Endothelial cell of umbilical vein (primary cell): Measurements from ENCODE around the gene TAS1R3. TPM values are rescaled to one million over a fixed set of nuclear protein-coding genes. Genes with fewer than 3 reads are reported as not detected.

ENCODE experiments used
- BruUV-seq: library from RNA; stranded (reverse); fragments of 400-500 nt; replicated peaks from 2 replicates; lab custom pipeline; 2021; lab: Mats Ljungman, UMichigan
- CTCF ChIA-PET: fragments of 300-600, 350-600 bp; sonication (Branson Sonifier 250); formaldehyde crosslinking; loops from one replicate; lab custom pipeline; 2021; ENCODE audit warnings: antibody characterized with exemption, inconsistent platforms; lab: Charles Lee
- POLR2A ChIA-PET: fragments of 300-600, 350-600 bp; sonication (Branson Sonifier 250); formaldehyde crosslinking; loops from one replicate; lab custom pipeline; 2021; ENCODE audit warnings: antibody characterized with exemption, inconsistent platforms; lab: Charles Lee
- DNase-seq: peaks from one replicate; pipeline ENCODE4 v3.0.0-alpha.2; 2011; ENCODE audit warnings: low read depth, low spot score
- FAIRE-seq: peaks from 2 replicates; lab custom pipeline; 2011; peaks lifted over from hg19 to GRCh38; lab: Jason Lieb, UNC
- H2AFZ ChIP-seq: 2 replicates; pipeline ENCODE4 v1.6.0; 2012; ENCODE audit warnings: low read depth, low read length, control low read depth, inconsistent platforms
- H3K27ac ChIP-seq: 2 replicates; pipeline ENCODE4 v1.5.1; 2011; ENCODE audit warnings: low read depth, mild to moderate bottlenecking, control low read depth, low read length, moderate library complexity; ENCODE audit not compliant: insufficient read depth
- H3K27me3 ChIP-seq, 2 experiments: 2 replicates each; pipeline versions ENCODE4 v1.6.0 to v1.6.1; 2011; ENCODE audit warnings: low read length in 2 of 2, mixed read lengths in 1 of 2; ENCODE audit not compliant: control insufficient read depth in 2 of 2, insufficient read depth in 2 of 2
- H3K36me3 ChIP-seq, 2 experiments: 2 replicates in 1 of 2; 3 replicates in 1 of 2; pipeline ENCODE4 v1.5.1; 2011; ENCODE audit warnings: low read length in 2 of 2, mild to moderate bottlenecking in 1 of 2, moderate library complexity in 1 of 2; ENCODE audit not compliant: control insufficient read depth in 2 of 2, insufficient read depth in 2 of 2; ENCODE audit errors: extremely low read depth in 1 of 2
- H3K4me1 ChIP-seq: 3 replicates; pipeline ENCODE4 v1.5.1; 2011; ENCODE audit warnings: mild to moderate bottlenecking, low read length; ENCODE audit not compliant: control insufficient read depth, insufficient read depth; ENCODE audit errors: extremely low read depth
- H3K4me2 ChIP-seq: 2 replicates; pipeline ENCODE4 v1.6.1; 2011; ENCODE audit warnings: low read length, control low read depth, mixed read lengths; ENCODE audit not compliant: insufficient read depth
- H3K4me3 ChIP-seq, 3 experiments: fragments of 200-600 bp in 1 of 3; sonication (generic), shearing (Covaris generic) in 1 of 3; replicated peaks in 1 of 3; 2 replicates each; pipeline ENCODE4 v1.5.1; 2011 to 2016; ENCODE audit warnings: control low read depth in 3 of 3, low read length in 3 of 3, mild to moderate bottlenecking in 2 of 3, inconsistent platforms in 1 of 3, low read depth in 1 of 3, moderate library complexity in 1 of 3; ENCODE audit not compliant: insufficient read depth in 1 of 3
- H3K79me2 ChIP-seq: 2 replicates; pipeline ENCODE4 v1.6.0; 2012; ENCODE audit warnings: low read length, inconsistent platforms; ENCODE audit not compliant: control insufficient read depth, insufficient read depth
- H3K9ac ChIP-seq: replicated peaks from 2 replicates; pipeline ENCODE3; 2011; ENCODE audit warnings: low read length, control low read depth; ENCODE audit not compliant: insufficient read depth; ENCODE audit errors: extremely low read depth
- H3K9me1 ChIP-seq: replicated peaks from 3 replicates; pipeline ENCODE4 v1.6.0; 2011; ENCODE audit warnings: mild to moderate bottlenecking, low read length; ENCODE audit not compliant: control insufficient read depth, insufficient read depth; ENCODE audit errors: extremely low read depth
- H3K9me3 ChIP-seq: replicated peaks from 2 replicates; pipeline ENCODE4 v1.5.1; 2012; ENCODE audit warnings: low read length, inconsistent platforms; ENCODE audit not compliant: control insufficient read depth, insufficient read depth
- H4K20me1 ChIP-seq: replicated peaks from 2 replicates; pipeline ENCODE3; 2011; ENCODE audit warnings: mild to moderate bottlenecking, low read length; ENCODE audit not compliant: control insufficient read depth, insufficient read depth; ENCODE audit errors: extremely low read depth
- EZH2 ChIP-seq: IDR thresholded peaks from 2 replicates; pipeline ENCODE4 v1.6.1; 2012; ENCODE audit warnings: borderline replicate concordance, low read depth, mild to moderate bottlenecking, moderate library complexity, low read length, inconsistent platforms; ENCODE audit not compliant: severe bottlenecking
- FOS ChIP-seq: IDR thresholded peaks from 2 replicates; pipeline ENCODE4 v1.6.1; 2011; ENCODE audit warnings: mild to moderate bottlenecking, low read length, moderate library complexity, borderline replicate concordance; ENCODE audit not compliant: insufficient read depth
- GATA2 ChIP-seq: IDR thresholded peaks from 2 replicates; pipeline ENCODE4 v1.7.0; 2011; ENCODE audit warnings: low read depth, mild to moderate bottlenecking, moderate library complexity, mixed read lengths, low read length; ENCODE audit not compliant: insufficient read length, insufficient read depth
- JUN ChIP-seq: IDR thresholded peaks from 2 replicates; pipeline ENCODE4 v1.6.1; 2011; ENCODE audit warnings: borderline replicate concordance, low read depth; ENCODE audit not compliant: insufficient read length, insufficient read depth
- MYC ChIP-seq: IDR thresholded peaks from one replicate; pipeline ENCODE4 v1.6.1; 2011; ENCODE audit warnings: mild to moderate bottlenecking, low read depth, low read length
- POLR2A ChIP-seq: IDR thresholded peaks from 2 replicates; pipeline ENCODE4 v1.6.1; 2012; ENCODE audit warnings: low read depth, mild to moderate bottlenecking, control low read depth, low read length
- POLR2AphosphoS5 ChIP-seq: IDR thresholded peaks from 2 replicates; pipeline ENCODE4 v1.6.1; 2012; ENCODE audit warnings: low read depth, mild to moderate bottlenecking, control low read depth, low read length, moderate library complexity; ENCODE audit not compliant: insufficient read depth
- dilution Hi-C: fragments of 300-500 bp; cut with MboI; formaldehyde crosslinking; loops from one replicate; pipeline ENCODE4 v1.15.0; 2019; ENCODE audit warnings: low sequenced_read_pairs; ENCODE audit not compliant: extremely low pct_ligation_motif_present
- intact Hi-C: fragments of 100-400 bp; cut with micrococcal nuclease; formaldehyde crosslinking; loops from one replicate; pipeline ENCODE4 v1.10.0; 2022
- polyA plus RNA-seq, 4 experiments: library from polyadenylated mRNA; depleted of rRNA in 3 of 4; stranded (reverse) in 3 of 4; unstranded in 1 of 4; fragments of >200 nt; gene quantifications; 2 replicates each; pipeline versions ENCODE4 v1.2.1 to v1.2.3, GENCODE V29; 2011 to 2012; ENCODE audit warnings: missing spikeins in 1 of 4
- total RNA-seq: library from RNA; stranded (reverse); gene quantifications from 2 replicates; pipeline ENCODE4 v1.2.3, GENCODE V29; 2021
- TF ChIP-seq, protein P1 (sequence below), 2 donors: IDR thresholded peaks; 1 replicate in 1 of 2; 2 replicates in 1 of 2; pipeline ENCODE4 v1.5.1; 2011; ENCODE audit warnings: low read length in 2 of 2, mild to moderate bottlenecking in 2 of 2, moderate library complexity in 2 of 2, control low read depth in 1 of 2, inconsistent platforms in 1 of 2, low read depth in 1 of 2; ENCODE audit not compliant: insufficient read depth in 1 of 2; ENCODE audit errors: extremely low read depth in 1 of 2
- TF ChIP-seq, protein P2 (sequence below): IDR thresholded peaks from 2 replicates; pipeline ENCODE4 v1.6.1; 2011; ENCODE audit not compliant: insufficient read depth, insufficient read length

Gene TAS1R3
- total and polyA plus RNA-seq, 2 donors (not counting 3 experiments of a cell fraction or from before 2014, with no cell fraction given), result 0.26 to 0.38 TPM

DNA sequence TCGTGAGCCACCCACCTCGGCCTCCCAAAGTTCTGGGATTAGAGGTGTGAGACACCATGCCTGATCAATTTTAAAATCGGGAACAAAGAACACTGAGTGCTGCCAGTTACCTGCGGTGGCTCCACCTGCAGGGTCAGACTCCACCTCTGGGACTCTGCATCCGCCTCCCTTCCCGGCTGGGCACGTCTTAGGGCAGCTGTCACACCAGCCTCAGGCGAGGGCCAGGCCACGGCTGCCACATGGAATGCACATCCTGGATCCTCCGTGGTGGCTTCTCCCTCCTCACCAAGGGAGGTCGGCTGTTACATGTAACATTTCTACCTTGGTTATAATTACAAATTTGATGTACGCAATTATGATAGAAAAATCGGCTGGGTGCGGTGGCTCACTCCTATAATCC is 33.2 kb downstream of the TAS1R3 start:
- intact Hi-C loops (no loop called here), dilution Hi-C loops (no loop called here)
- Histone ChIP-seq H3K36me3 (no peaks in the 10 kb centered on the region), H2AFZ (no peak overlapping the region), H4K20me1 (no peaks in the 10 kb centered on the region), H3K79me2 (no peaks in the 10 kb centered on the region), H3K4me2 (no peak overlapping the region), H3K27ac (no peak overlapping the region), H3K4me3 (no peak overlapping the region), H3K9me3 (peaks cover 3% of the 10 kb centered on the region), H3K4me1 (no peaks in the 10 kb centered on the region), H3K9ac (no peak overlapping the region), H3K9me1 (no peaks in the 10 kb centered on the region), H3K27me3 (no peaks in the 10 kb centered on the region)
- CTCF ChIA-PET, result no interaction called here
- FAIRE-seq, result no peak
- POLR2A ChIA-PET, result no interaction called here
- TF ChIP-seq JUN, result no peak
- TF ChIP-seq EZH2, result no peak
- TF ChIP-seq MYC, result no peak
- no peak for TF ChIP-seq POLR2AphosphoS5
- TF ChIP-seq, protein P1, sequence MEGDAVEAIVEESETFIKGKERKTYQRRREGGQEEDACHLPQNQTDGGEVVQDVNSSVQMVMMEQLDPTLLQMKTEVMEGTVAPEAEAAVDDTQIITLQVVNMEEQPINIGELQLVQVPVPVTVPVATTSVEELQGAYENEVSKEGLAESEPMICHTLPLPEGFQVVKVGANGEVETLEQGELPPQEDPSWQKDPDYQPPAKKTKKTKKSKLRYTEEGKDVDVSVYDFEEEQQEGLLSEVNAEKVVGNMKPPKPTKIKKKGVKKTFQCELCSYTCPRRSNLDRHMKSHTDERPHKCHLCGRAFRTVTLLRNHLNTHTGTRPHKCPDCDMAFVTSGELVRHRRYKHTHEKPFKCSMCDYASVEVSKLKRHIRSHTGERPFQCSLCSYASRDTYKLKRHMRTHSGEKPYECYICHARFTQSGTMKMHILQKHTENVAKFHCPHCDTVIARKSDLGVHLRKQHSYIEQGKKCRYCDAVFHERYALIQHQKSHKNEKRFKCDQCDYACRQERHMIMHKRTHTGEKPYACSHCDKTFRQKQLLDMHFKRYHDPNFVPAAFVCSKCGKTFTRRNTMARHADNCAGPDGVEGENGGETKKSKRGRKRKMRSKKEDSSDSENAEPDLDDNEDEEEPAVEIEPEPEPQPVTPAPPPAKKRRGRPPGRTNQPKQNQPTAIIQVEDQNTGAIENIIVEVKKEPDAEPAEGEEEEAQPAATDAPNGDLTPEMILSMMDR (IDR thresholded peaks at IDR 0.05; ENCODE audit: extremely low read depth in 1 of 2, insufficient read depth in 1 of 2, low read depth in 1 of 2, low read length in 2 of 2), result no peak
- TF ChIP-seq POLR2A, result no peak
- TF ChIP-seq, protein P2, sequence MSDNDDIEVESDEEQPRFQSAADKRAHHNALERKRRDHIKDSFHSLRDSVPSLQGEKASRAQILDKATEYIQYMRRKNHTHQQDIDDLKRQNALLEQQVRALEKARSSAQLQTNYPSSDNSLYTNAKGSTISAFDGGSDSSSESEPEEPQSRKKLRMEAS, result no peak
- no peak for TF ChIP-seq FOS
- TF ChIP-seq GATA2, result no peak
- DNase-seq, result no peak
- BruUV-seq, result no TSS peak
